ENCODE results near the gene MAPT. TPM values are rescaled to one million over a fixed set of nuclear protein-coding genes. Genes with fewer than 3 reads are reported as not detected.

MAPT gene
- total RNA-seq, 4 donors from 2014 or later = 4.2 to 11.1 (median 7.3) TPM

- intact Hi-C loops (cut with DNase I) = no loop called here
- no peak for TF ChIP-seq EP300 (IDR thresholded peaks at IDR 0.05)
- no peak for TF ChIP-seq POLR2A (IDR thresholded peaks at IDR 0.05; ENCODE audit: low read depth)
- no peak for TF ChIP-seq POLR2AphosphoS5 (IDR thresholded peaks at IDR 0.05)
- TF ChIP-seq CTCF (IDR thresholded peaks at IDR 0.05) = no peak
- peaks cover 0 to 15% (median 11%) of the 10 kb centered on the region in 4 donors for H3K9me3 ChIP-seq
- no peak for DNase-seq (ENCODE audit: extremely low spot score)
- no peaks in the 10 kb centered on the region for H3K4me1 ChIP-seq
- H3K4me3 ChIP-seq = no peak overlapping the region
- no peaks in the 10 kb centered on the region for H3K36me3 ChIP-seq
- no peak overlapping the region for H3K27ac ChIP-seq (replicated peaks in 1 of 4)
- H3K27me3 ChIP-seq = no peaks in the 10 kb centered on the region
Measured at GRCh38 chr17:45925311-45925710, 31.0 kb downstream of the MAPT start.

DNA sequence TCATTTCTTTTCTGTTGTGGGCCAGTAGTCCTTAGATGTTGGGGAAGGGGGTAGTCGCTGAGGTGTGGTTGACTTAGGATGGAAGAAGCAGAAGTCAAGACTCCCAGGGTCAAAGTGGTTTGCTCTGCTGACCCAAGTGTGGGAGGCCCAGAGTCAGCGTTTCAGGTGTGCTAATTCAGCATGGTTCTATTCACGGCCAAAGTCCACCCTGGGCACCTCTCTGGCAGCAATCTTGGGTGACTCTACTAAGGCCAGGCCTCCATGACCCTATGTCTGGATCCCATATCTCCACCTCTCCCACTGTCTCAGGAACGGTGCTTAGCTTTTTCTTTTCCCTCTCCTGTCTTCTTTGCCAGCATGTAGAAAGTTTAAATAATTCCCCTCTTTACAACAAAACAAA is 32.9 kb downstream of the MAPT start:
- Histone ChIP-seq H3K36me3 (no peaks in the 10 kb centered on the region), H3K4me3 (no peak overlapping the region), H3K27ac (replicated peaks in 1 of 4) (no peak overlapping the region), H3K4me1 (no peaks in the 10 kb centered on the region), H3K9me3 (peaks cover 0 to 15% (median 11%) of the 10 kb centered on the region in 4 donors), H3K27me3 (no peaks in the 10 kb centered on the region)
- 84% methylated on average over 4 of the region's 4 CpGs for WGBS
- intact Hi-C loops (cut with DNase I) = no loop called here
- DNase-seq (ENCODE audit: extremely low spot score) = no peak
- TF ChIP-seq POLR2AphosphoS5 (IDR thresholded peaks at IDR 0.05) (no peak), CTCF (IDR thresholded peaks at IDR 0.05) (no peak), POLR2A (IDR thresholded peaks at IDR 0.05; ENCODE audit: low read depth) (no peak), EP300 (IDR thresholded peaks at IDR 0.05) (no peak)

DNA sequence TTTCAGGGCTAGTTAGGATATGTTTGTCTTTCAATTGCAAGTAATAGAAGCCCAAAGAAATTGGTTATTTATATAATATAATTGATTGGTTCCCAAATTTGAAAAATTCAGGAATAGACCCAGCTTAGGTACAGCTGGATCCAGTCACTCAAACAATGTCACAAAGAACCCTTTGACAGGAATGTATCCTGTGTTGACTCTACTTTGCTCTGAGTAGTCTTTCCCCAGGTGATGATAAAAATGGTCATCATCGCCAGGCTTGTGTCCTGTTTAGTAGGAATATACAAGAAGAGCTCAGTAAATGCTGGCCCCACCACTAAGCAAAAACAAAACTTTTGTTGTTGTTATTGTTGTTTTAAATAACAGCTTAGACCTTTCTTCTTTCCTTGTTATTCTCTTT is 35.0 kb downstream of the MAPT start:
- DNase-seq (ENCODE audit: extremely low spot score) = no peak
- TF ChIP-seq POLR2AphosphoS5 (IDR thresholded peaks at IDR 0.05) (no peak), POLR2A (IDR thresholded peaks at IDR 0.05; ENCODE audit: low read depth) (no peak), CTCF (IDR thresholded peaks at IDR 0.05) (no peak), EP300 (IDR thresholded peaks at IDR 0.05) (no peak)
- no peaks in the 10 kb centered on the region for H3K27me3 ChIP-seq
- no peaks in the 10 kb centered on the region for H3K4me1 ChIP-seq
- H3K4me3 ChIP-seq = no peak overlapping the region
- H3K36me3 ChIP-seq = no peaks in the 10 kb centered on the region
- intact Hi-C loops (cut with DNase I) = no loop called here
- H3K27ac ChIP-seq (replicated peaks in 1 of 4) = no peak overlapping the region
- peaks cover 0 to 15% (median 11%) of the 10 kb centered on the region in 4 donors for H3K9me3 ChIP-seq
- WGBS = 100% methylated on average over 1 of the region's 1 CpG

DNA sequence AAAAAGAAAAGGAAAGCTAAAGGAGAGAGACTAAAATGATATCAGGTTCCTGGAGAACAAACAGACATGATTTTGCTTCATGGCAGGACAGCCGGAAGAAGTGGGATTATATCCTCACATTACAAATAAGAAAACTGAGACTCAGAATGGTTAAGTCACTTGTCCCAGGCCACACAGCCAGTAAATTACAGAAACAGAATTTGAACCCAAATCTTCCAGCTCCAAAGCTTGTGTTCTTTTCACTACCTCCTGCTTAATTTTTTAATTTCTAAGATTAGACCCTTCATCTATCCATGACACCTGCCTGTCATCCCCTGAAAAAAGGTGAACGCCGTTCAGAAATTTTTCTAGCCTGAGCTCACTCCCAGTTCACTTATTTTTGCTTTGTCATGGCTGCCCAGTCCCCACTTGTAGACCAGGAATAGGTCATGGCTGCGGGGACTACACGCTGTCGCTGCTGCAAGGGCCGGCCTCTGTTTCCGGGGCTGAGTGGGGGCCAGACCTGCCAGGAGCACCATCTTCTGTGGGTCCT is 36.1 kb downstream of the MAPT start:
- no peak for TF ChIP-seq EP300 (IDR thresholded peaks at IDR 0.05)
- no peak for TF ChIP-seq POLR2AphosphoS5 (IDR thresholded peaks at IDR 0.05)
- no peak for TF ChIP-seq POLR2A (IDR thresholded peaks at IDR 0.05; ENCODE audit: low read depth)
- TF ChIP-seq CTCF (IDR thresholded peaks at IDR 0.05) = no peak
- Histone ChIP-seq H3K27me3 (no peaks in the 10 kb centered on the region), H3K9me3 (peaks cover 0 to 15% (median 11%) of the 10 kb centered on the region in 4 donors), H3K4me1 (no peaks in the 10 kb centered on the region), H3K27ac (replicated peaks in 1 of 4) (no peak overlapping the region), H3K4me3 (no peak overlapping the region), H3K36me3 (no peaks in the 10 kb centered on the region)
- 90% methylated on average over 8 of the region's 8 CpGs for WGBS
- DNase-seq (ENCODE audit: extremely low spot score) = no peak
- intact Hi-C loops (cut with DNase I) = no loop called here

DNA sequence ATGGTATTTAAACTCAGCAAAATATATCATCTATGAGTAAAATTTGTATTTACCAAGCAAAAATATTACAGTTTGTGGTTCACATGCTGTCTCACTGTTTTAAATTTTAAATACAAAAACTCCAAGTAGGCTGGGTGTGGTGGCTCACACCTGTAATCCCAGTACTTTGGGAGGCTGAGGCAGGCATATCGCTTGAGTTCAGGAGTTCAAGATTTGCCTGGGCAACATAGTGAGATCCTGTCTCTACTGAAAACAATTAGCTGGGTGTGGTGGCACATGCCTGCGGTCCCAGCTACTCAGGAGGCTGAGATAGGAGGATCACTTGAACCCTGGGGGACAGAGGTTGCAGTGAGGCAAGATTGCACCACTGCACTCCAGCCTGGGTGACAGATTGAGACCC is 37.3 kb downstream of the MAPT start:
- Histone ChIP-seq H3K4me1 (no peaks in the 10 kb centered on the region), H3K27ac (replicated peaks in 1 of 4) (no peak overlapping the region), H3K9me3 (peaks cover 0 to 15% (median 11%) of the 10 kb centered on the region in 4 donors), H3K4me3 (no peak overlapping the region), H3K36me3 (no peaks in the 10 kb centered on the region), H3K27me3 (no peaks in the 10 kb centered on the region)
- DNase-seq (ENCODE audit: extremely low spot score) = no peak
- no peak for TF ChIP-seq POLR2A (IDR thresholded peaks at IDR 0.05; ENCODE audit: low read depth)
- no peak for TF ChIP-seq POLR2AphosphoS5 (IDR thresholded peaks at IDR 0.05)
- no peak for TF ChIP-seq EP300 (IDR thresholded peaks at IDR 0.05)
- no peak for TF ChIP-seq CTCF (IDR thresholded peaks at IDR 0.05)
- intact Hi-C loops (cut with DNase I) = no loop called here
- 92% methylated on average over 2 of the region's 2 CpGs for WGBS
